ENCODE data around the gene MALT1.

GRCh38 chr18:58780045-58780444 lies 108.8 kb downstream of the MALT1 start:
- TF ChIP-seq POLR2AphosphoS5 (IDR thresholded peaks at IDR 0.05; ENCODE audit: low read depth, low read length) (no peak), CTCF (IDR thresholded peaks at IDR 0.05) (no peak), TCF7L2 (IDR thresholded peaks at IDR 0.05; ENCODE audit: low read depth, low read length) (no peak)
